Kidney tubule cell (primary cell): ENCODE results near the gene CUZD1.
"Not testable (repeated sequence)": the region's sequence is repeated elsewhere in the genome, so short reads cannot be mapped to it uniquely, and the experiment has no call there.

ENCODE experiments used
- DNase-seq: peaks from one replicate; pipeline ENCODE4 v3.0.0-alpha.2; 2018; ENCODE audit warnings: low spot score

The CUZD1 gene, protein sequence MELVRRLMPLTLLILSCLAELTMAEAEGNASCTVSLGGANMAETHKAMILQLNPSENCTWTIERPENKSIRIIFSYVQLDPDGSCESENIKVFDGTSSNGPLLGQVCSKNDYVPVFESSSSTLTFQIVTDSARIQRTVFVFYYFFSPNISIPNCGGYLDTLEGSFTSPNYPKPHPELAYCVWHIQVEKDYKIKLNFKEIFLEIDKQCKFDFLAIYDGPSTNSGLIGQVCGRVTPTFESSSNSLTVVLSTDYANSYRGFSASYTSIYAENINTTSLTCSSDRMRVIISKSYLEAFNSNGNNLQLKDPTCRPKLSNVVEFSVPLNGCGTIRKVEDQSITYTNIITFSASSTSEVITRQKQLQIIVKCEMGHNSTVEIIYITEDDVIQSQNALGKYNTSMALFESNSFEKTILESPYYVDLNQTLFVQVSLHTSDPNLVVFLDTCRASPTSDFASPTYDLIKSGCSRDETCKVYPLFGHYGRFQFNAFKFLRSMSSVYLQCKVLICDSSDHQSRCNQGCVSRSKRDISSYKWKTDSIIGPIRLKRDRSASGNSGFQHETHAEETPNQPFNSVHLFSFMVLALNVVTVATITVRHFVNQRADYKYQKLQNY

DNA sequence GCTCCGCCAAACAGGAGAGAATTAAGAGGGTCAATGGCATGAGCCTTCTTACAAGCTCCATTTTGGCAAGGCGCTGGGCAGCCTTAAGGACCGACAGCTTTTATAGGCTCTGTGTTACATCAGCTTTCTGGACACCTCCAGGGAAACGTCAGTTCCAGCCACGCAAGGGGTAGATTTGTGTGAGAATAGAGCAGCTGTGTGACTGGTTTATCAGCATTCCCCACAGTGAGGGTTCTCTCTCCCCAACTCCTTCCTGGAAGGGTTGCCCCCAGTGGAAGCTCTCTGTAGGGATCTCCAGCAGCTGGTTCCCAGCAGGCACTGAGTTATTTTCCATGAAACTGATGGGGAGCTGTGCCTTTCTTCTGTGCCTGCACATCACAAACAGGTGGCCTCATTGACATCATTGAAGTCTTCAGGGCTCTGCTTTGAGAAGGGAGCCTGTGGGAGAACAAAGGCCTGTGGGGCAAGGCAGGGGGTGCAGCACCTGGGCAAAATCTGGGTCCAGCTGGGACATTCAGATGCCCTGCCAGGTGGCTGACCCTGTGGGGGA lies at the start of gene CUZD1:
Gene CUZD1, minus strand, starts transcription at position 75 of the 550 bp plus-strand sequence. Its CDS starts 14 bp downstream, at position 61.
- DNase-seq: no peak

DNA sequence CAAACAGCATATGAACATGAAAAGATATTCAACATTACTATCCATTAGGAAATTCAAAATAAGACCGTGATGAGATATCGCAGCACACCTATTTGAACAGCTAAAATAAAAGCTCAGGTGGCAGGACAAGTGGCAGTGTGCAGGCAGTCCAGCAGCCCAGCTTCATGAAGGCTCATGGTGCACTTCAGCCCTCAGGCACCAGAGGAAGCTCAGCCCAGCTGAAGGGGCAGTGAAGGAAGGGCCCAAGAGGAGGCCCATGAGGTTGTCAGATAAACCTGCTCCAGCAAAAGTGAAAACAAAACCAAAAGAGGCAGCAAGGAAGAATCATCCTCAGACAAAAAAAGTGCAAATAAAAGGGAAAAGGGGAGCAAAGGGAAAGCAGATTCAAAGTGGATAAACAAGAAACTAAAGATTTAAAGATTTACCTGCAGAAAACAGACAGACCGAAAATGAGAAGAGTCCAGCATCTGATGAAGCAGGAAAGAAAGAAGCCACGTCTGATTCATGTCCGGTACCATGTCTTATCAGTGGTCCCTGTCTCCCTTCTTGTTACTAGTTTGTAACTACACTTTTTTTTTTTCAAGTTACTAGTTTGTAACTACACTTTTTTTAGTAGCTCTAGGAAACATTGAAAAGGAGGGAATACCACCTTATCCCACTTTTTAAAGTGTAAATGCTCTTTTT lies 48.7 kb upstream of the CUZD1 start:
- DNase-seq: no peak

DNA sequence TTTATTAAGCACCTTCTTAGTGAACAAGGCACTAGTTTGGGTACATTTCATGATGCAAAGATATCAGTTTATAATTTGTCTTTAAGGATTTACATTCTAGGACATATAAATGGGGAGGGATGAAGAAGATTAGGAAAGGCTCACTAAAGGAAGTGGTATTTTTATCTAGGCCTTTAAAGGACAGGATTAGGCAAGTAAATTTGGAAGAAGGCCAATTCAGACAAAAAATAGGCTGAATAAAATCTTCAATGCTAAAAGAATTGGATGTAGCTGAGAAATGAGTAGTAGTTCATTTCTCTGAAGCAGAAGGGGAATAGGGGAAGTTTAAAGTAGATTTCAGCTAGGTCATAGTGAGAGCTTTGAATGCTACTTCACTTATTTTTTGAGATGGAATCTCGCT lies 38.5 kb upstream of the CUZD1 start:
- no peak for DNase-seq

DNA sequence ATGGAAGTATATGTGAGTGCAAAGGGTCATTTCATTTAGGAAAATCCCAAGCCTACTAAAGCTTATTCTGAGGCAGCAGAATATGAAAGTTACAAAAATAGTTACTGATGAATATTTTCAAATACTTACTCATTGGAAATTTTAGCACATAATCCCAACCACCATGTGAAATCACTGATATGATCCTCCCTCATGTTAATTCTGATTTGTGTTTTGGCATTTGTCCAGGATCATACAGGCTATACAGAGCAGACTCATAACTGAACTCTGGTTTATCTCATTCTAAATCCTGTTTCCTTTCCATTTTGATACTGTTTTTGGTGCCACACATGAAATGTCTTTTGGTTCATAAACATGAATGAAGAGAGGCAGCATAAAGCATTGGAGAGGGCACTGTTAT lies 37.1 kb upstream of the CUZD1 start:
- no peak for DNase-seq

DNA sequence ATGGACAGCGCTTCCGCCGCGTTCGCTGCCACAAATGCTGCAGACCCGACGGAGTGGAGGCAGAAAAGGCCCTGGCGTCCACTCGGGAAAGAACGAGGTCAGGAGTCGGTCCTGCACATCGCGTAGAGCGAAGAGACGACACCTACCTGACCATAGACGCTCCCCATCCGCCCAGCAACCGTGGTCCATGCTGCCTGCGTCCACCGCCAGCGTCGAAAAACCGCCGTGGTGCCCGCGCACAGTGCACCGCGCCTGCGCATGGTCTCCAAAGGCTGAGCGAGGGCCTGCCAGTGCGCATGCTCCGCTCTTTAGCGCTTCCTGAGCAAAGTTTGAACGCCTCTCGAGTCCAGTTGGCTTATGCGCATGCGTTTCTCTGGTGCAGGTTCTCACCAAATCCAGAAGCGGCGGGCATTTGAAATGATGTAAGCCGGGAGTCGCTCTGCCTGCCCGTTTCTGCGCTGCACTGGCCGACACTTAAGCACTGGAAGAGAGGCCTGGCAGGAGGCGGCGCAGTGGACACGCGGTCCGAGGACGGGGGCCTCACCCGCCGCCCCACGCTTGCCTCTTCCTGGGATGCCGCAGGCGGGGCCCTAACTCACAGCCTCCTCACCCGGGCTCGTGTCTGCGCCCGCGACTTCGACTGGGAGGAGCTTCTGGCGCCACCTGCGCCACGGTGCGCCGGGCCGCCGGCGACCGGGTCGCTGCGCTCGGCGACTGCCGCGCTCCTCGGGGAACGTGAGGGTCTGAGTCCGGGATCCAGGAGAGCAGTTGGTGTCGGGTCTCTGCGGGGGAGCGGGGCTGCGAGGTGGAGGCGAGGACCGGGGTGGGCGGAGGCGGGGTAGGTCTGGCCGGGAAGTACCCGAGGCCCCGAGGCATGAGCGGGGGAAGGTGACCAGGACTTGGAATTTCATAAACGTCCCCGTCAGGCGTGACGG lies 33.9 kb upstream of the CUZD1 start, which contains the start of gene FAM24B:
Gene FAM24B, minus strand, starts transcription at position 243 of the 935 bp plus-strand sequence. CDS start 29,066 bp downstream, outside the sequence.
- DNase-seq: peak; percentile 98

DNA sequence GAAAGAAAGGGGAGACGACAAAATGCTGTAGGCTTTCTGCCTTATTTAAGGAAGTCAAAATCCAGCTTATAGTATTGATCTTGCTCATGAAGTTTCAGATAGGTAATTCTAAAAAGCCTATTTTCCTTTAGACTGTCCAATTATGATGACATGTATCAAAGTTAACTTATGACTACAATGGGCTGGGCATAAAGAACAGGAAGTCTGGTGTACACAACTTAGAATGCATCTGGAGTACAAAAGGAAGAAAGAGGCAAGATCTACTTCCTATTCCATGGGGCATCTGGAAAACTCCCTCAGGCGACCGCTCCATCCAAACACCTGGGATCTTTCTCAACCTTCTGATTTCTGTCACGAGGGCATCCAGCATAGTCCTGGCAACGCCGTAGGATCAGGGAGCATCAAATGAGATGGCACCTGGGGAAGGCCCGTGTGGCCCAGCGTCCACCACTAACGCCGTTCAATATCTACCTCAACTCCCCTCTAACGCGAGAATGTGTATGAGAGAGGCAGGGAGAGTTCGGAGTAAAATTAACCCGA lies 33.2 kb upstream of the CUZD1 start:
- DNase-seq: peak; percentile 44

DNA sequence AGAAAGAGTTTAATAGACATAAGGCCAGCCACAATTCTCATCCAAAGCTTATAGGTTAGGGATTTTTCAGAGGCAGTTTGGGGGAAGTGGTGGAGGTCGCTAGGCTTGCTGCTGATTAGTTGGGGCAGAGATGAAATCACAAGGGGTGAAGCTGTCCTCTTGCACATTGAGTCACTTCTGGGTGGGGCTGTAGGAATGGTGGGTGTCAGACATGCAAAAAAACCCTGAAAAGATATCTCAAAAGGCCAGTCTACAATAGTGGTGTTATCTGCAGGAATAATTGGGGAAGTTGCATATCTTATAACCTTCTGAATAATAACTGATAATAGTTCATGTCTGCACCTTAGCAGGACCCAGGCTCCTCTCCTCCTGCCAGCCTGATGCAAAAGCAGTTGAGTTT lies 31.6 kb upstream of the CUZD1 start:
- peak; percentile 18 for DNase-seq

DNA sequence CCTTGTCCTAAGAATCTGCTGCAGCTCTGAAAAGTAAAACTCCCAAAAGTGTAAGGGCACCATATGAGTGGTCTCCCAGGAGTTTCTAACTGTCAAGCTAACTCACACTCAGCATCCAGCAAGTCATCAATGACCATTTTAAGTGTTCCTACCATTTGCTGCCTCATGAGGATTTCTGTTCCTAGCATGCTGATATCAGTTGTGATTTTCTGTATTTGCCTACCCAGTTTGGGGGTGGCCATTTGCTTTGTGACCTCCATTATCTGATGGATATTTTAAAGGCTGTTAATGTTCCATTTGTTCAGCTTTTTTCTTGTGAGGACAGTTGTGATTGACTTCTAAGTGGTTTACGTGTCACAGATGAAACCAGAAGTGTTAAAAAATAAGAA lies 30.8 kb upstream of the CUZD1 start:
- DNase-seq: no peak

DNA sequence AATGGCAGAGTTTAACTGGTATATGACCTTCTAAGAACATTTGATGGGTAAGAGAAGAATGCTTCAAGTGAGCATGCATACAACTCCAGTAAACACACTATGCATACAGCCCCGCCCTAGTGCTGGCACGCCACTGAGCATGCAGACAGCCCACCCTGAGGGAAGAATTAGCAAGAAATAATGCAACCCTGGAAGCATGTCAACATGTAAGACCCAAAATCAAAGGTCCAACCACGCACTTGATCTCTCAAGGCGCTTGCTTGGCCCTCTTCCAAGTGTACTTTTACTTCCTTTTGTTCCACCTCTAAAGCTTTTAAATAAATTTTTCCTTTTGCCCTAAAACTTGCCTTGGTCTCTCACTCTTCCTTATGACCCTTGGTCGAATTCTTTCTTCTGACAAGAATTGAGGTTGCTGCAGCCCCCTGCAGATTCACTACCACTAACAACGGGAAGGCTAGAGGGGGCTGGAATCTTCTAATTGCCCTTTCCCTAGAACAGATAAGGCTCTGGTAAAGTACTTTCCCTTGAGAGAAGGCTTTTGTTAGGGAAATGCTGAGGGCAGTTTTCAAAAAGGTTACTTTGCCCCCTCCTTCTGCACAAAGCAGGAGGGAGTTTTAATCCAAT lies 30.3 kb upstream of the CUZD1 start:
- no peak for DNase-seq

DNA sequence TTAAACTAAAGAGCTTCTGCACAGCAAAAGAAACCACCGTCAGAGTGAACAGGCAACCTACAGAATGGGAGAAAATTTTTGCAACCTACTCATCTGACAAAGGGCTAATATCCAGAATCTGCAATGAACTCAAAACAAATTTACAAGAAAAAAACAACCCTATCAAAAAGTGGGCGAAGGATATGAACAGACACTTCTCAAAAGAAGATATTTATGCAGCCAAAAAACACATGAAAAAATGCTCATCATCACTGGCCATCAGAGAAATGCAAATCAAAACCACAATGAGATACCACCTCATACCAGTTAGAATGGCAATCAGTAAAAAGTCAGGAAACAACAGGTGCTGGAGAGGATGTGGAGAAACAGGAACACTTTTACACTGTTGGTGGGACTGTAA lies 26.3 kb upstream of the CUZD1 start:
- not testable (repeated sequence) for DNase-seq

DNA sequence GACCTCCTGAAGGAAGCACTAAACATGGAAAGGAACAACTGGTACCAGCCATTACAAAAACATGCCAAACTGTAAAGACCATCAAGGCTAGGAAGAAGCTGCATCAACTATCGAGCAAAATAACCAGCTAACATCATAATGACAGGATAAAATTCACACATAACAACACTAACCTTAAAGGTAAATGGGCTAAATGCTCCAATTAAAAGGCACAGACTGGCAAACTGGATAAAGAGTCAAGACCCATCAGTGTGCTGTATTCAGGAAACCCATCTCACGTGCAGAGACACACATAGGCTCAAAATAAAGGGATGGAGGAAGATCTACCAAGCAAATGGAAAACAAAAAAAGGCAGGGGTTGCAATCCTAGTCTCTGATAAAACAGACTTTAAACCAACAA lies 23.1 kb upstream of the CUZD1 start:
- DNase-seq: not testable (repeated sequence)

DNA sequence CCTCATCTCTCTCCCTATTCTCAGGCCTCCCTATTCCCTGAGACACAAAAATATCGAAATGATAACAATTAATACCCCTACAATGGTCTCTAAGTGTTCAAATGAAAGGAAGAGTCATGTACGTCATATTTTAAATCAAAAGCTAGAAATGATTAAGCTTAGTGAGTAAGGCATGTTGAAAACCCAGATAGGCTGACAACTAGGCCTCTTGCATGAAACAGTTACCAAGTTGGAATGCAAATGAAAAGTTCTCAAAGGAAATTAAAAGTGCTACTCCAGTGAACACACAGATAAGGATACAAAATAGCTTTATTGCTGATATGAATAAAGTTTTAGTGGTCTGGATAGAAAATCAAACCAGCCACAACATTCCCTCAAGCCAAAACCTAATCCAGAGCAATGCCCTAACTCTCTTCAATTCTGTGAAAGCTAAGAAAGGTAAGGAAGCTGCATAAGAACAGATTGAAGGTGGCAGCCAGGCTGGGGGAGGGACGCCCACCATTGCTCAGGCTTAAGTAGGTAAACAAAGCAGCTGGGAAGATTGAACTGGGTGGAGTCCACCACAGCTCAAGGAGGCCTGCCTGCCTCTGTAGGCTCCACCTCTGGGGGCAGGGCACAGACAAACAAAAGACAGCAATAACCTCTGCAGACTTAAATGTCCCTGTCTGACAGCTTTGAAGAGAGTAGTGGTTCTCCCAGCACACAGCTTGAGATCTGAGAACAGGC lies 21.3 kb upstream of the CUZD1 start:
- DNase-seq: peak; percentile 73

DNA sequence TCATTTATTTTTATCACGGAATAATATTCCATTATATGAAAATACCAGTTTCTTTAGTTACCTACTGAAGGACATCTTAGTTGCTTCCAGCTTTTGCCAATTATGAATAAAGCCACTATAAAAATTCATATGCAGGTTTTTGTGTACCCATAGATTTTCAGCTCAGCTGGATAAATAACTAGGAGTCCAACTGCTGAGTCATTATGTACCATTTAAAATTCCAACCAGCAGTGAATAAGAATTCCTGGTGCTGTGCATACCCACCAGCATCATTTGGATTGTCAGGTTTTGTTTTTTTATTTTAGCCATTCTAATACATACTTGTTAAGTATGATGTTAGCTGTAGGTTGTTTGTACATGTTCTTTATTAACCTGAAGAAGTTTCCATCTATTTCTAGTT lies 19.2 kb upstream of the CUZD1 start:
- DNase-seq: peak; percentile 46

DNA sequence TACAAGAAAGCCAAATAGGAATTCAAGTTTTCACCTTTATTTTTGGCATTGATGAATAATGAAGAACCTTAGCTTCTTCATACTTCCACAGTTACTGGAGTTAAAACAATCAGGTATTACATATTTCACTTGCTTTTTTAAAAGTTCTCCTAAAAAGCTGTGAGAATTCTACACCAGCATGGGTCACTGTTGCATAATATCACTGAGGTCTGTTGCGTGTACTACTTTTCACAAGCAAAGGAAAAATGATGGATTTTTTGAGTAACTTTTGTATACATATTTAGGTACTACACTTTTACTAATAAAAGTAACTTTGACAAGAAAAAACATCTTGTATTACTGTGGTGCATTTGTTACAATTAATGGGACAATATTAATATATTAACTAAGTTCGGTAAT lies 18.5 kb upstream of the CUZD1 start:
- DNase-seq: no peak

DNA sequence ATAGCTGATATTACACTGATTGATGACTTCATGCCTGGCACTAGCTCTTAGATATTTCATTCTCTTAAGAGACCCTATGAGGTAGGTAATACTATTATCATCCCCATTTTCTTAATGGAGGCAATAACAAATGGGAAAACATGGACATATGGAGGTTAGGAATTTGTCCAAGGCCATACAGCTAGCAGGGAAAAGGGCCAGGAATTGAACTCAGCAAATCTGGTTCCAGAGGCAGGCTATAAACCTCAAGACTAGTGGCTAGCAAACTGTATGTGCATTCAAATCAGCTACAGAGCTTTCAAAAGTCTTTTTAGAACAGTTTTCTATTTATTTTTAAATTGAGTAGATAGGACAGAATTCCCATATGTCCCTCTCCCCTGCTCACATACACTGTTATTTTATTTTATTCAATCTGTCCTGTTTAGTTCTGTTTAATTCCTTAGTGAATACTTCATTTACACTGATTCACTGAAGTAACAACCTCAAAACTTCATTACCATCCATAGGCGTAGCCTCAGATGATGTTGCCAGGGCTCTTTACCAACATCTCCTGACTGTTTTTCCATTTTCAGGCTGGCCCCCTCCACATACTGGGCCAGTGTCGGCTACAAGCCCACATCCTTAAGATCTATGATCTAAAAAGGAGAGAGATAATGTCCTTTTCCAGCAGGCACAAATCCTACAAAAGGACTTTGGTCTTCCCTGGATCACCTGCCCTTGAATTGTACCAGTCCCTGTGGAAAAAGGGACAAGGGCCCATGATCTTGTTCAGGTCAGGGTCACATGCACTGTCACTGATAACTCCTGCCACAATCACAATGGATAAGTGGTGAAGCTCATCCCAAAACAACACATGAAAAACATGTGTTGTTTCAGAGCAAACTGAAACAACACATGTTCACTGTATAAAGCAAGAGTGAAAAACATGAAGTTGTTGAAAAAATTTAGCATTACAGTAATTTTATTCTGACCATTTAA lies 17.8 kb upstream of the CUZD1 start:
- DNase-seq: no peak

DNA sequence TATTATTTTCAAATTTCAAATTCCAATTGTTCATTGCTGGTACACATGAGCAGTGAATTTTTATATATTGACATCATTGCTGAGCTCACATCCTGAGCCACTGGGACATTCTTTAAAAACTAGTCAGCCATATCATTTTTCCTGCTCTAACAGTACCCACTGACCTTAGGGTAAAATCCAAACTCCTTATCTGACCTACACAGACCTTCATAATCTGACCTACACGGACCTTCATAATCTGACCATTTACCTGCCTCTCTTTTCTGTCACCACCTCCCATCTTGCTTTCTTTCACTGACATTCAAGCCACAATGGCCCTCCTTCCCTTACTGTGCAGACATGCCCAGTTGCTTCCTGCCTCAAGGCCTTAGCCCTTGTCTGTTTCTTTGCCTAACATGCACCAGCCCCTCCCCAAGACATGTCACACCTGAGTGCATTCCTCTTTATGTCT lies 16.1 kb upstream of the CUZD1 start:
- peak; percentile 80 for DNase-seq

DNA sequence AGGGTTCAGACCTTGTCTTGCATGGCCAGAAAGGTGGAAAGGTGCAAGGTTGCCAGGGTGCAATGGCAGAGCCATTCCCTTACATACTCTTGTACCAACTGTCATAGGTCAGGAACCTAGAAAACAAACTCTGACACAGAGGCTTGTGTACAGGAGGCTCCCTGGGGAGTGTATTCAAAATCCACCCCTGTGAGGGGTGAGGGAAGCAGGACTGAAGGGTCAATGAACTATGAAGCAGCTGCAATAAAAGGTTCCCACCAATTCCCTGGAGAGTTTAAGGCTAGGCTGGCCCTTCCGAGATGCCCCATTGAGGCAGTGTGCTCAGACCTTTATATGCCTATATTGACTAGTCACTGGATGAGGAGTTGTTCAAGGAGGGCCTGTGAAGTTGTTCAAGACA lies 13.9 kb upstream of the CUZD1 start:
- no peak for DNase-seq

DNA sequence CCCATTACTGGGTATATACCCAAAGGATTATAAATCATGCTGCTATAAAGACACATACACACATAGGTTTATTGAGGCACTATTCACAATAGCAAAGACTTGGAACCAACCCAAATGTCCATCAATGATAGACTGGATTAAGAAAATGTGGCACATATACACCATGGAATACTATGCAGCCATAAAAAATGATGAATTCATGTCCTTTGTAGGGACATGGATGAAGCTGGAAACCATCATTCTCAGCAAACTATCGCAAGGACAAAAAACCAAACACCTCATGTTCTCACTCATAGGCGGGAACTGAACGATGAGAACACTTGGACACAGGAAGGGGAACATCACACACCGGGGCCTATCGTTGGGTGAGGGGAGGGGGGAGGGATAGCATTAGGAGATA lies 12.4 kb upstream of the CUZD1 start:
- not testable (repeated sequence) for DNase-seq

DNA sequence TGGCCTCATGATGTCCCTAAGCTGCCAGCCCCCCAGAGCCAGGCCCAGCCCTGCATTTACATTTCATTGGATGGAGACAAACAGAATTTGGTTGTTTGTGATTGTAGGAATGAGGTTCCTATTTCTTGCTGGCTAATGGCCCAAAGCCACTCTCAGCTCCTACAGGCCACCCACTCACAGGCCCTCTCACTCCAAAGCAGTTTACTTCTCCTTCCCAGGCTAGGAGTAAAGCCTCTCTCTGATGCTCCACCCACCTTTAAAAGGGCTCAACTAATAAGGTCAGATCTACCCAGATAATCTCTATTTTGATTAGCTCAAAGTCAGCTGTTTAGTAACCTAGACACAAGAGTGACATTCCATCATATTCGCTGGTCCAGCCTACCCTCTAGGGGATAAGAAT lies 11.2 kb upstream of the CUZD1 start:
- no peak for DNase-seq
